H9 (cell line): ENCODE results near the gene MYO15B. TPM values are rescaled to one million over a fixed set of nuclear protein-coding genes. Genes with fewer than 3 reads are reported as not detected.

Experiments
- DNase-seq: peaks from one replicate; pipeline ENCODE4 v3.0.0-alpha.2; 2017
- H2AFZ ChIP-seq: one replicate; pipeline ENCODE4 v1.6.1; 2013; ENCODE audit warnings: mild to moderate bottlenecking, low read length, control low read depth, moderate library complexity
- H2AK5ac ChIP-seq: 2 replicates; pipeline ENCODE4 v1.6.1; 2013; ENCODE audit warnings: low read length, control low read depth, mixed read lengths; ENCODE audit not compliant: insufficient read length
- H2BK120ac ChIP-seq: one replicate; pipeline ENCODE4 v1.6.1; 2013; ENCODE audit warnings: low read depth, mild to moderate bottlenecking, low read length, control low read depth, inconsistent platforms; ENCODE audit not compliant: poor library complexity, severe bottlenecking
- H2BK12ac ChIP-seq: 2 replicates; pipeline ENCODE4 v1.6.1; 2013; ENCODE audit warnings: low read length, control low read depth, mixed read lengths, low read depth; ENCODE audit not compliant: insufficient read length
- H2BK15ac ChIP-seq: 2 replicates; pipeline ENCODE4 v1.6.1; 2013; ENCODE audit warnings: low read depth, low read length, control low read depth
- H2BK20ac ChIP-seq: one replicate; pipeline ENCODE4 v1.6.1; 2013; ENCODE audit warnings: low read depth, mild to moderate bottlenecking, low read length, control low read depth, inconsistent platforms; ENCODE audit not compliant: poor library complexity, severe bottlenecking
- H2BK5ac ChIP-seq: 2 replicates; pipeline ENCODE4 v1.6.1; 2013; ENCODE audit warnings: low read length, control low read depth, mixed read lengths; ENCODE audit not compliant: insufficient read length
- H3K14ac ChIP-seq: 2 replicates; pipeline ENCODE4 v1.6.1; 2013; ENCODE audit warnings: low read length, control low read depth; ENCODE audit not compliant: insufficient read depth
- H3K18ac ChIP-seq: 2 replicates; pipeline ENCODE4 v1.6.1; 2013; ENCODE audit warnings: low read depth, mild to moderate bottlenecking, mixed read lengths, low read length, control low read depth; ENCODE audit not compliant: insufficient read length
- H3K23ac ChIP-seq: 2 replicates; pipeline ENCODE4 v1.6.1; 2013; ENCODE audit warnings: low read length, control low read depth, mixed read lengths, low read depth; ENCODE audit not compliant: insufficient read length
- H3K23me2 ChIP-seq: 2 replicates; pipeline ENCODE4 v1.6.1; 2013; ENCODE audit warnings: low read depth, mild to moderate bottlenecking, mixed read lengths, low read length, control low read depth; ENCODE audit not compliant: insufficient read length, poor library complexity, severe bottlenecking
- H3K27ac ChIP-seq: 2 replicates; pipeline ENCODE4 v1.5.1; 2013; ENCODE audit warnings: low read length, control low read depth, mixed read lengths, low read depth; ENCODE audit not compliant: insufficient read length
- H3K27me3 ChIP-seq: 2 replicates; pipeline ENCODE4 v1.6.1; 2013; ENCODE audit warnings: low read length, control low read depth, inconsistent platforms; ENCODE audit not compliant: insufficient read depth
- H3K4ac ChIP-seq: 2 replicates; pipeline ENCODE4 v1.6.1; 2013; ENCODE audit warnings: low read depth, mild to moderate bottlenecking, control low read depth, inconsistent platforms, low read length, moderate library complexity
- H3K4me1 ChIP-seq: 2 replicates; pipeline ENCODE4 v1.6.1; 2013; ENCODE audit warnings: low read length, control low read depth, inconsistent platforms; ENCODE audit not compliant: insufficient read depth
- H3K4me2 ChIP-seq: 2 replicates; pipeline ENCODE4 v1.6.1; 2013; ENCODE audit warnings: low read length, control low read depth, mixed read lengths; ENCODE audit not compliant: insufficient read length, insufficient read depth
- H3K56ac ChIP-seq: 2 replicates; pipeline ENCODE4 v1.6.1; 2013; ENCODE audit warnings: low read depth, mild to moderate bottlenecking, mixed read lengths, low read length, control low read depth; ENCODE audit not compliant: insufficient read length
- H3K79me1 ChIP-seq: 2 replicates; pipeline ENCODE4 v1.6.1; 2013; ENCODE audit warnings: low read depth, mild to moderate bottlenecking, moderate library complexity, low read length, control low read depth, inconsistent platforms; ENCODE audit not compliant: insufficient read depth, poor library complexity, severe bottlenecking
- H3K79me2 ChIP-seq: 2 replicates; pipeline ENCODE4 v1.6.1; 2013; ENCODE audit warnings: low read length, control low read depth, inconsistent platforms; ENCODE audit not compliant: insufficient read depth
- H3K9ac ChIP-seq: 2 replicates; pipeline ENCODE4 v1.6.1; 2013; ENCODE audit warnings: low read length, control low read depth, mixed read lengths; ENCODE audit not compliant: insufficient read length; ENCODE audit errors: extremely low read depth
- H3K9me3 ChIP-seq: one replicate; pipeline ENCODE4 v1.6.1; 2013; ENCODE audit warnings: low read depth, low read length, inconsistent platforms; ENCODE audit not compliant: control insufficient read depth
- H3T11ph ChIP-seq: one replicate; pipeline ENCODE4 v1.6.1; 2013; ENCODE audit warnings: mild to moderate bottlenecking, low read length, control low read depth, inconsistent platforms
- H4K20me1 ChIP-seq: one replicate; pipeline ENCODE4 v1.6.1; 2013; ENCODE audit not compliant: control insufficient read depth, insufficient read length, insufficient read depth
- H4K5ac ChIP-seq: 2 replicates; pipeline ENCODE4 v1.6.1; 2013; ENCODE audit warnings: low read depth, mild to moderate bottlenecking, mixed read lengths, low read length, control low read depth; ENCODE audit not compliant: insufficient read length
- H4K8ac ChIP-seq: replicated peaks from 2 replicates; pipeline ENCODE4 v1.6.1; 2013; ENCODE audit warnings: low read length, control low read depth, mixed read lengths, low read depth; ENCODE audit not compliant: insufficient read length
- H4K91ac ChIP-seq: 2 replicates; pipeline ENCODE4 v1.6.1; 2013; ENCODE audit warnings: low read depth, mild to moderate bottlenecking, moderate library complexity, mixed read lengths, low read length, control low read depth; ENCODE audit not compliant: insufficient read length
- H3K27ac Mint-ChIP-seq, 3 experiments: 2 replicates in 2 of 3; 3 replicates in 1 of 3; pipeline ENCODE4 v1.8.0; 2020 to 2021; ENCODE audit warnings: mixed read lengths in 3 of 3, mild to moderate bottlenecking in 1 of 3, moderate library complexity in 1 of 3
- H3K27me3 Mint-ChIP-seq: 2 replicates; pipeline ENCODE4 v1.8.0; 2021; ENCODE audit warnings: low read depth, mild to moderate bottlenecking, moderate library complexity, mixed read lengths
- H3K36me3 Mint-ChIP-seq, 3 experiments: 2 replicates in 2 of 3; 3 replicates in 1 of 3; pipeline ENCODE4 v1.8.0; 2020 to 2021; ENCODE audit warnings: low read depth in 3 of 3, mixed read lengths in 3 of 3; ENCODE audit not compliant: insufficient read depth in 1 of 3
- H3K4me1 Mint-ChIP-seq, 2 experiments: 2 replicates each; pipeline ENCODE4 v1.8.0; 2020; ENCODE audit warnings: mixed read lengths in 2 of 2
- H3K4me3 Mint-ChIP-seq, 2 experiments: 2 replicates in 1 of 2; 3 replicates in 1 of 2; pipeline ENCODE4 v1.8.0; 2020 to 2021; ENCODE audit warnings: mild to moderate bottlenecking in 2 of 2, mixed read lengths in 2 of 2, moderate library complexity in 1 of 2
- H3K9me3 Mint-ChIP-seq, 2 experiments: 2 replicates in 1 of 2; 3 replicates in 1 of 2; pipeline ENCODE4 v1.8.0; 2020; ENCODE audit warnings: mild to moderate bottlenecking in 2 of 2, mixed read lengths in 2 of 2, moderate library complexity in 1 of 2
- CTCF ChIP-seq: fragments of 200-600 bp; sonication (generic); conservative IDR thresholded peaks from 3 replicates; pipeline ENCODE4 v1.8.0; 2021; ENCODE audit warnings: antibody characterized with exemption, mild to moderate bottlenecking
- WGBS: extraction: QIAGEN DNeasy Blood & Tissue Kit; methylation state at CpG from one replicate; pipeline ENCODE4 v1.1.7; 2013; ENCODE audit warnings: missing lambda C conversion rate, low lambda C conversion rate, mixed read lengths; ENCODE audit not compliant: insufficient read length; ENCODE audit errors: extremely low coverage; 5-methylcytosine and 5-hydroxymethylcytosine counted together
- total RNA-seq: library from RNA; stranded (reverse); gene quantifications from 2 replicates; pipeline ENCODE4 v1.2.1, GENCODE V29; 2021

MYO15B gene
- total RNA-seq, 1 experiment from 2014 or later: 41.9 TPM

GRCh38 chr17:75662511-75662910 lies 74.9 kb downstream of the MYO15B start:
- no peak overlapping the region for H3K56ac ChIP-seq
- no peak overlapping the region for H2BK5ac ChIP-seq
- H4K8ac ChIP-seq: no peak overlapping the region
- no peak overlapping the region for H2BK20ac ChIP-seq
- no peak overlapping the region for H3K18ac ChIP-seq
- H3K79me2 ChIP-seq: peaks cover 5% of the 10 kb centered on the region; the same call in 1 of the 2 replicates
- no peak overlapping the region for H3K4ac ChIP-seq
- no peaks in the 10 kb centered on the region for H4K20me1 ChIP-seq
- no peaks in the 10 kb centered on the region for H3K9me3 ChIP-seq
- no peak overlapping the region for H2BK120ac ChIP-seq
- peaks cover under 1% of the 10 kb centered on the region for H3K23me2 ChIP-seq
- no peak overlapping the region for H2AFZ ChIP-seq
- peaks cover 3 to 5% of the 10 kb centered on the region in 2 experiments; a peak in 3 of 4 replicates for H3K4me1 Mint-ChIP-seq
- no peak overlapping the region for H3T11ph ChIP-seq
- H4K91ac ChIP-seq: no peak overlapping the region
- H3K4me2 ChIP-seq: no peak overlapping the region
- no peak overlapping the region for H3K9ac ChIP-seq
- no peak overlapping the region for H2AK5ac ChIP-seq
- no peak overlapping the region for H2BK12ac ChIP-seq
- no peak overlapping the region for H2BK15ac ChIP-seq
- H3K27me3 ChIP-seq: no peaks in the 10 kb centered on the region
- no CpG with 5 or more reads among the region's 9 CpGs for WGBS
- no peaks in the 10 kb centered on the region for H3K4me1 ChIP-seq
- no peaks in the 10 kb centered on the region for H3K9me3 Mint-ChIP-seq
- no peak overlapping the region for H4K5ac ChIP-seq
- no peak for TF ChIP-seq CTCF
- H3K79me1 ChIP-seq: peaks cover under 1% of the 10 kb centered on the region
- H3K4me3 Mint-ChIP-seq: no peak overlapping the region
- H3K27me3 Mint-ChIP-seq: no peaks in the 10 kb centered on the region
- H3K23ac ChIP-seq: no peak overlapping the region
- H3K14ac ChIP-seq: no peak overlapping the region
- no peak for DNase-seq
- no peak overlapping the region for H3K27ac Mint-ChIP-seq
- peaks cover 4 to 31% (median 27%) of the 10 kb centered on the region in 3 experiments; a peak in 6 of 7 replicates for H3K36me3 Mint-ChIP-seq
- H3K27ac ChIP-seq: no peak overlapping the region
